Endothelial cell of umbilical vein (primary cell): ENCODE data around the gene IL22RA2. TPM values are rescaled to one million over a fixed set of nuclear protein-coding genes. Genes with fewer than 3 reads are reported as not detected.
A peak's percentile ranks its signal among the peaks of the same experiment; 100 is the strongest.

ENCODE experiments used
- BruUV-seq: library from RNA; stranded (reverse); fragments of 400-500 nt; replicated peaks from 2 replicates; lab custom pipeline; 2021; lab: Mats Ljungman, UMichigan
- CTCF ChIA-PET: fragments of 300-600, 350-600 bp; sonication (Branson Sonifier 250); formaldehyde crosslinking; loops from one replicate; lab custom pipeline; 2021; ENCODE audit warnings: antibody characterized with exemption, inconsistent platforms; lab: Charles Lee
- POLR2A ChIA-PET: fragments of 300-600, 350-600 bp; sonication (Branson Sonifier 250); formaldehyde crosslinking; loops from one replicate; lab custom pipeline; 2021; ENCODE audit warnings: antibody characterized with exemption, inconsistent platforms; lab: Charles Lee
- DNase-seq: peaks from one replicate; pipeline ENCODE4 v3.0.0-alpha.2; 2011; ENCODE audit warnings: low read depth, low spot score
- FAIRE-seq: peaks from 2 replicates; lab custom pipeline; 2011; peaks lifted over from hg19 to GRCh38; lab: Jason Lieb, UNC
- H2AFZ ChIP-seq: 2 replicates; pipeline ENCODE4 v1.6.0; 2012; ENCODE audit warnings: low read depth, low read length, control low read depth, inconsistent platforms
- H3K27ac ChIP-seq: 2 replicates; pipeline ENCODE4 v1.5.1; 2011; ENCODE audit warnings: low read depth, mild to moderate bottlenecking, control low read depth, low read length, moderate library complexity; ENCODE audit not compliant: insufficient read depth
- H3K27me3 ChIP-seq, 2 experiments: 2 replicates each; pipeline versions ENCODE4 v1.6.0 to v1.6.1; 2011; ENCODE audit warnings: low read length in 2 of 2, mixed read lengths in 1 of 2; ENCODE audit not compliant: control insufficient read depth in 2 of 2, insufficient read depth in 2 of 2
- H3K36me3 ChIP-seq, 2 experiments: 2 replicates in 1 of 2; 3 replicates in 1 of 2; pipeline ENCODE4 v1.5.1; 2011; ENCODE audit warnings: low read length in 2 of 2, mild to moderate bottlenecking in 1 of 2, moderate library complexity in 1 of 2; ENCODE audit not compliant: control insufficient read depth in 2 of 2, insufficient read depth in 2 of 2; ENCODE audit errors: extremely low read depth in 1 of 2
- H3K4me1 ChIP-seq: 3 replicates; pipeline ENCODE4 v1.5.1; 2011; ENCODE audit warnings: mild to moderate bottlenecking, low read length; ENCODE audit not compliant: control insufficient read depth, insufficient read depth; ENCODE audit errors: extremely low read depth
- H3K4me2 ChIP-seq: 2 replicates; pipeline ENCODE4 v1.6.1; 2011; ENCODE audit warnings: low read length, control low read depth, mixed read lengths; ENCODE audit not compliant: insufficient read depth
- H3K4me3 ChIP-seq, 3 experiments: fragments of 200-600 bp in 1 of 3; sonication (generic), shearing (Covaris generic) in 1 of 3; replicated peaks in 1 of 3; 2 replicates each; pipeline ENCODE4 v1.5.1; 2011 to 2016; ENCODE audit warnings: control low read depth in 3 of 3, low read length in 3 of 3, mild to moderate bottlenecking in 2 of 3, inconsistent platforms in 1 of 3, low read depth in 1 of 3, moderate library complexity in 1 of 3; ENCODE audit not compliant: insufficient read depth in 1 of 3
- H3K79me2 ChIP-seq: 2 replicates; pipeline ENCODE4 v1.6.0; 2012; ENCODE audit warnings: low read length, inconsistent platforms; ENCODE audit not compliant: control insufficient read depth, insufficient read depth
- H3K9ac ChIP-seq: replicated peaks from 2 replicates; pipeline ENCODE3; 2011; ENCODE audit warnings: low read length, control low read depth; ENCODE audit not compliant: insufficient read depth; ENCODE audit errors: extremely low read depth
- H3K9me1 ChIP-seq: replicated peaks from 3 replicates; pipeline ENCODE4 v1.6.0; 2011; ENCODE audit warnings: mild to moderate bottlenecking, low read length; ENCODE audit not compliant: control insufficient read depth, insufficient read depth; ENCODE audit errors: extremely low read depth
- H3K9me3 ChIP-seq: replicated peaks from 2 replicates; pipeline ENCODE4 v1.5.1; 2012; ENCODE audit warnings: low read length, inconsistent platforms; ENCODE audit not compliant: control insufficient read depth, insufficient read depth
- H4K20me1 ChIP-seq: replicated peaks from 2 replicates; pipeline ENCODE3; 2011; ENCODE audit warnings: mild to moderate bottlenecking, low read length; ENCODE audit not compliant: control insufficient read depth, insufficient read depth; ENCODE audit errors: extremely low read depth
- EZH2 ChIP-seq: IDR thresholded peaks from 2 replicates; pipeline ENCODE4 v1.6.1; 2012; ENCODE audit warnings: borderline replicate concordance, low read depth, mild to moderate bottlenecking, moderate library complexity, low read length, inconsistent platforms; ENCODE audit not compliant: severe bottlenecking
- FOS ChIP-seq: IDR thresholded peaks from 2 replicates; pipeline ENCODE4 v1.6.1; 2011; ENCODE audit warnings: mild to moderate bottlenecking, low read length, moderate library complexity, borderline replicate concordance; ENCODE audit not compliant: insufficient read depth
- GATA2 ChIP-seq: IDR thresholded peaks from 2 replicates; pipeline ENCODE4 v1.7.0; 2011; ENCODE audit warnings: low read depth, mild to moderate bottlenecking, moderate library complexity, mixed read lengths, low read length; ENCODE audit not compliant: insufficient read length, insufficient read depth
- JUN ChIP-seq: IDR thresholded peaks from 2 replicates; pipeline ENCODE4 v1.6.1; 2011; ENCODE audit warnings: borderline replicate concordance, low read depth; ENCODE audit not compliant: insufficient read length, insufficient read depth
- MAX ChIP-seq: IDR thresholded peaks from 2 replicates; pipeline ENCODE4 v1.6.1; 2011; ENCODE audit not compliant: insufficient read depth, insufficient read length
- MYC ChIP-seq: IDR thresholded peaks from one replicate; pipeline ENCODE4 v1.6.1; 2011; ENCODE audit warnings: mild to moderate bottlenecking, low read depth, low read length
- POLR2A ChIP-seq: IDR thresholded peaks from 2 replicates; pipeline ENCODE4 v1.6.1; 2012; ENCODE audit warnings: low read depth, mild to moderate bottlenecking, control low read depth, low read length
- POLR2AphosphoS5 ChIP-seq: IDR thresholded peaks from 2 replicates; pipeline ENCODE4 v1.6.1; 2012; ENCODE audit warnings: low read depth, mild to moderate bottlenecking, control low read depth, low read length, moderate library complexity; ENCODE audit not compliant: insufficient read depth
- dilution Hi-C: fragments of 300-500 bp; cut with MboI; formaldehyde crosslinking; loops from one replicate; pipeline ENCODE4 v1.15.0; 2019; ENCODE audit warnings: low sequenced_read_pairs; ENCODE audit not compliant: extremely low pct_ligation_motif_present
- intact Hi-C: fragments of 100-400 bp; cut with micrococcal nuclease; formaldehyde crosslinking; loops from one replicate; pipeline ENCODE4 v1.10.0; 2022
- polyA plus RNA-seq, 4 experiments: library from polyadenylated mRNA; depleted of rRNA in 3 of 4; stranded (reverse) in 3 of 4; unstranded in 1 of 4; fragments of >200 nt; gene quantifications; 2 replicates each; pipeline versions ENCODE4 v1.2.1 to v1.2.3, GENCODE V29; 2011 to 2012; ENCODE audit warnings: missing spikeins in 1 of 4
- total RNA-seq: library from RNA; stranded (reverse); gene quantifications from 2 replicates; pipeline ENCODE4 v1.2.3, GENCODE V29; 2021
- TF ChIP-seq, protein P1 (sequence below), 2 donors: IDR thresholded peaks; 1 replicate in 1 of 2; 2 replicates in 1 of 2; pipeline ENCODE4 v1.5.1; 2011; ENCODE audit warnings: low read length in 2 of 2, mild to moderate bottlenecking in 2 of 2, moderate library complexity in 2 of 2, control low read depth in 1 of 2, inconsistent platforms in 1 of 2, low read depth in 1 of 2; ENCODE audit not compliant: insufficient read depth in 1 of 2; ENCODE audit errors: extremely low read depth in 1 of 2

Gene IL22RA2
- total and polyA plus RNA-seq, 2 donors (not counting 3 experiments of a cell fraction or from before 2014, with no cell fraction given): not detected

- Histone ChIP-seq H3K27me3 (no peaks in the 10 kb centered on the region), H3K9me3 (no peaks in the 10 kb centered on the region), H3K9me1 (no peaks in the 10 kb centered on the region), H2AFZ (peak within 1 kb of the TSS; percentile 85), H3K4me2 (peak within 1 kb of the TSS; percentile 58), H3K79me2 (peaks cover 32% of the 10 kb centered on the region), H3K9ac (peak within 1 kb of the TSS; percentile 69), H4K20me1 (no peaks in the 10 kb centered on the region), H3K27ac (peak within 1 kb of the TSS; percentile 26), H3K4me1 (peaks cover 39% of the 10 kb centered on the region), H3K36me3 (no peaks in the 10 kb centered on the region), H3K4me3 (peak within 1 kb of the TSS; percentile 9 to 85 (median 73))
- BruUV-seq: TSS peak; percentile 51
- intact Hi-C loops: loop anchor here (2.0 to 5.0 kb wide), 2 partner anchors 16 to 93 kb away; no protein-coding TSS in a partner anchor
- FAIRE-seq (peak; percentile 86), DNase-seq (peak; percentile 93)
- dilution Hi-C loops: no loop called here
- TF ChIP-seq POLR2AphosphoS5 (peak; percentile 79), FOS (no peak), POLR2A (peak; percentile 87)
- CTCF ChIA-PET: no interaction called here
- POLR2A ChIA-PET: no interaction called here
Measured at GRCh38 chr6:137218917-137219663, 45.6 kb upstream of the IL22RA2 start, which contains the start of gene IFNGR1. IFNGR1 (minus strand) TSS chr6:137219385; CDS start chr6:137219327, 58 bp downstream.

GRCh38 chr6:137218473-137218916 lies 45.1 kb upstream of the IL22RA2 start:
- DNase-seq: peak; percentile 59

More at GRCh38 chr6:137218473-137218916, 45.1 kb upstream of the IL22RA2 start:
- Histone ChIP-seq H4K20me1 (no peaks in the 10 kb centered on the region), H3K9ac (peak overlapping the region; percentile 69), H3K27ac (peak overlapping the region; percentile 26), H3K4me3 (peak overlapping the region; percentile 9 to 85 (median 73)), H3K27me3 (no peaks in the 10 kb centered on the region), H3K4me2 (peak overlapping the region; percentile 58), H2AFZ (peak overlapping the region; percentile 85), H3K9me1 (no peaks in the 10 kb centered on the region), H3K4me1 (peaks cover 39% of the 10 kb centered on the region), H3K36me3 (no peaks in the 10 kb centered on the region), H3K79me2 (peaks cover 38% of the 10 kb centered on the region), H3K9me3 (no peaks in the 10 kb centered on the region)
- intact Hi-C loops: loop anchor here (2.0 to 5.0 kb wide), 2 partner anchors 16 to 94 kb away; no protein-coding TSS in a partner anchor
- ChIA-PET CTCF (interaction anchor here (1.1 kb wide), 1 partner anchor 96 kb away, joined by 9 read pairs; no protein-coding TSS in a partner anchor), POLR2A (no interaction called here)
- TF ChIP-seq POLR2AphosphoS5 (no peak), EZH2 (no peak), MAX (no peak), POLR2A (no peak), JUN (no peak), GATA2 (no peak), FOS (no peak), MYC (no peak)
- TF ChIP-seq, protein P1, sequence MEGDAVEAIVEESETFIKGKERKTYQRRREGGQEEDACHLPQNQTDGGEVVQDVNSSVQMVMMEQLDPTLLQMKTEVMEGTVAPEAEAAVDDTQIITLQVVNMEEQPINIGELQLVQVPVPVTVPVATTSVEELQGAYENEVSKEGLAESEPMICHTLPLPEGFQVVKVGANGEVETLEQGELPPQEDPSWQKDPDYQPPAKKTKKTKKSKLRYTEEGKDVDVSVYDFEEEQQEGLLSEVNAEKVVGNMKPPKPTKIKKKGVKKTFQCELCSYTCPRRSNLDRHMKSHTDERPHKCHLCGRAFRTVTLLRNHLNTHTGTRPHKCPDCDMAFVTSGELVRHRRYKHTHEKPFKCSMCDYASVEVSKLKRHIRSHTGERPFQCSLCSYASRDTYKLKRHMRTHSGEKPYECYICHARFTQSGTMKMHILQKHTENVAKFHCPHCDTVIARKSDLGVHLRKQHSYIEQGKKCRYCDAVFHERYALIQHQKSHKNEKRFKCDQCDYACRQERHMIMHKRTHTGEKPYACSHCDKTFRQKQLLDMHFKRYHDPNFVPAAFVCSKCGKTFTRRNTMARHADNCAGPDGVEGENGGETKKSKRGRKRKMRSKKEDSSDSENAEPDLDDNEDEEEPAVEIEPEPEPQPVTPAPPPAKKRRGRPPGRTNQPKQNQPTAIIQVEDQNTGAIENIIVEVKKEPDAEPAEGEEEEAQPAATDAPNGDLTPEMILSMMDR (IDR thresholded peaks at IDR 0.05; ENCODE audit: extremely low read depth in 1 of 2, insufficient read depth in 1 of 2, low read depth in 1 of 2, low read length in 2 of 2): no peak
- no peak for FAIRE-seq
- dilution Hi-C loops: no loop called here
- BruUV-seq: no TSS peak
